Endodermal cell (in vitro differentiated cells): ENCODE data around the gene AMFR. TPM values are rescaled to one million over a fixed set of nuclear protein-coding genes. Genes with fewer than 3 reads are reported as not detected.
"Not testable (repeated sequence)": the region's sequence is repeated elsewhere in the genome, so short reads cannot be mapped to it uniquely, and the experiment has no call there.

ENCODE experiments used
- DNase-seq: peaks from one replicate; pipeline ENCODE4 v3.0.0-alpha.2; 2017
- H3K27ac ChIP-seq: 2 replicates; pipeline ENCODE4 v1.5.1; 2013; ENCODE audit warnings: mild to moderate bottlenecking, low read depth, low read length, moderate library complexity
- H3K27me3 ChIP-seq: 2 replicates; pipeline ENCODE4 v1.6.1; 2013; ENCODE audit warnings: mild to moderate bottlenecking, low read length, moderate library complexity; ENCODE audit not compliant: insufficient read depth, control insufficient read depth, poor library complexity, severe bottlenecking
- H3K36me3 ChIP-seq: 2 replicates; pipeline ENCODE4 v1.7.0; 2013; ENCODE audit warnings: mild to moderate bottlenecking, low read length, moderate library complexity; ENCODE audit not compliant: control insufficient read depth, insufficient read depth
- H3K4me1 ChIP-seq: one replicate; pipeline ENCODE4 v1.7.0; 2013; ENCODE audit warnings: low read length; ENCODE audit not compliant: control insufficient read depth, insufficient read depth
- H3K4me3 ChIP-seq: 2 replicates; pipeline ENCODE4 v1.5.1; 2013; ENCODE audit warnings: mild to moderate bottlenecking, low read length, moderate library complexity
- H3K9ac ChIP-seq: 2 replicates; pipeline ENCODE4 v1.6.1; 2013; ENCODE audit warnings: mild to moderate bottlenecking, low read length, moderate library complexity; ENCODE audit not compliant: poor library complexity, severe bottlenecking; ENCODE audit errors: extremely low read depth
- H3K9me3 ChIP-seq: 2 replicates; pipeline ENCODE4 v1.6.1; 2013; ENCODE audit warnings: mild to moderate bottlenecking, low read length, moderate library complexity; ENCODE audit not compliant: control insufficient read depth
- H3K27ac Mint-ChIP-seq: 2 replicates; pipeline ENCODE4 v1.8.0; 2020; ENCODE audit warnings: mixed read lengths
- H3K27me3 Mint-ChIP-seq: 2 replicates; pipeline ENCODE4 v1.8.0; 2021; ENCODE audit warnings: mild to moderate bottlenecking, mixed read lengths; ENCODE audit not compliant: insufficient read depth
- H3K36me3 Mint-ChIP-seq: 2 replicates; pipeline ENCODE4 v1.8.0; 2020; ENCODE audit warnings: low read depth, mixed read lengths
- H3K4me1 Mint-ChIP-seq: 2 replicates; pipeline ENCODE4 v1.8.0; 2020; ENCODE audit warnings: mixed read lengths
- H3K4me3 Mint-ChIP-seq: 2 replicates; pipeline ENCODE4 v1.8.0; 2020; ENCODE audit warnings: mild to moderate bottlenecking, moderate library complexity, mixed read lengths
- H3K9me3 Mint-ChIP-seq: 2 replicates; pipeline ENCODE4 v1.8.0; 2020; ENCODE audit warnings: mild to moderate bottlenecking, mixed read lengths
- WGBS, 2 experiments: methylation state at CpG; one replicate each; pipeline versions ENCODE4 v1.1.5 to v1.1.7; 2013; ENCODE audit warnings: missing lambda C conversion rate in 2 of 2, mixed read lengths in 1 of 2; ENCODE audit not compliant: insufficient coverage in 1 of 2, insufficient read length in 1 of 2; 5-methylcytosine and 5-hydroxymethylcytosine counted together
- total RNA-seq, 2 donors: library from RNA; stranded (reverse); fragmentation: NEBNext Ultra II Directional in 1 of 2; extraction: Animal tissue kit (Norgen Biotek cat#: 25700) in 1 of 2; gene quantifications; 2 replicates in 1 of 2; 3 replicates in 1 of 2; pipeline ENCODE4 v1.2.1, GENCODE V29; 2021
- TF ChIP-seq, protein P1 (sequence below): fragments of 200-600 bp; sonication (generic); conservative IDR thresholded peaks from 2 replicates; pipeline ENCODE4 v1.5.0; 2021; ENCODE audit warnings: antibody characterized with exemption, mild to moderate bottlenecking

The AMFR gene
- total RNA-seq, 2 donors from 2014 or later: 77.0 to 81.6 TPM

- no peaks in the 10 kb centered on the region for H3K4me1 ChIP-seq
- no peak overlapping the region for H3K4me3 ChIP-seq
- DNase-seq: no peak
- no peaks in the 10 kb centered on the region for H3K27me3 ChIP-seq
- no peak overlapping the region for H3K4me3 Mint-ChIP-seq
- H3K9ac ChIP-seq: no peak overlapping the region
- TF ChIP-seq, protein P1, sequence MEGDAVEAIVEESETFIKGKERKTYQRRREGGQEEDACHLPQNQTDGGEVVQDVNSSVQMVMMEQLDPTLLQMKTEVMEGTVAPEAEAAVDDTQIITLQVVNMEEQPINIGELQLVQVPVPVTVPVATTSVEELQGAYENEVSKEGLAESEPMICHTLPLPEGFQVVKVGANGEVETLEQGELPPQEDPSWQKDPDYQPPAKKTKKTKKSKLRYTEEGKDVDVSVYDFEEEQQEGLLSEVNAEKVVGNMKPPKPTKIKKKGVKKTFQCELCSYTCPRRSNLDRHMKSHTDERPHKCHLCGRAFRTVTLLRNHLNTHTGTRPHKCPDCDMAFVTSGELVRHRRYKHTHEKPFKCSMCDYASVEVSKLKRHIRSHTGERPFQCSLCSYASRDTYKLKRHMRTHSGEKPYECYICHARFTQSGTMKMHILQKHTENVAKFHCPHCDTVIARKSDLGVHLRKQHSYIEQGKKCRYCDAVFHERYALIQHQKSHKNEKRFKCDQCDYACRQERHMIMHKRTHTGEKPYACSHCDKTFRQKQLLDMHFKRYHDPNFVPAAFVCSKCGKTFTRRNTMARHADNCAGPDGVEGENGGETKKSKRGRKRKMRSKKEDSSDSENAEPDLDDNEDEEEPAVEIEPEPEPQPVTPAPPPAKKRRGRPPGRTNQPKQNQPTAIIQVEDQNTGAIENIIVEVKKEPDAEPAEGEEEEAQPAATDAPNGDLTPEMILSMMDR: no peak
- H3K9me3 Mint-ChIP-seq: peaks cover 7% of the 10 kb centered on the region
- H3K36me3 Mint-ChIP-seq: peaks cover 63% of the 10 kb centered on the region
- no peaks in the 10 kb centered on the region for H3K9me3 ChIP-seq
- H3K27ac Mint-ChIP-seq: no peak overlapping the region
- 80 to 89% methylated on average over 1 of the region's 2 CpGs for WGBS, 2 experiments
- H3K4me1 Mint-ChIP-seq: no peaks in the 10 kb centered on the region
- H3K27me3 Mint-ChIP-seq: no peaks in the 10 kb centered on the region
- H3K27ac ChIP-seq: no peak overlapping the region
- H3K36me3 ChIP-seq: peaks cover 41% of the 10 kb centered on the region
These were observed 26.3 kb downstream of the AMFR start for GRCh38 chr16:56399047-56399446.

- WGBS, 2 experiments: 79 to 88% methylated on average over 2 to 3 of the region's 3 CpGs
- Mint-ChIP-seq H3K9me3 (peaks cover 24% of the 10 kb centered on the region), H3K36me3 (peaks cover 73% of the 10 kb centered on the region)
- H3K27ac Mint-ChIP-seq, H3K4me3 Mint-ChIP-seq, H3K9me3 ChIP-seq, H3K27me3 Mint-ChIP-seq, H3K4me1 Mint-ChIP-seq, H3K9ac ChIP-seq, DNase-seq, H3K4me3 ChIP-seq, H3K4me1 ChIP-seq, H3K27ac ChIP-seq, H3K27me3 ChIP-seq: not testable (repeated sequence)
- H3K36me3 ChIP-seq: peaks cover 22% of the 10 kb centered on the region
These were observed 28.6 kb downstream of the AMFR start for GRCh38 chr16:56396724-56397123.

- Histone ChIP-seq H3K4me3 (no peak overlapping the region), H3K27ac (no peak overlapping the region), H3K4me1 (no peaks in the 10 kb centered on the region), H3K9me3 (peaks cover 8% of the 10 kb centered on the region), H3K27me3 (no peaks in the 10 kb centered on the region), H3K9ac (no peak overlapping the region), H3K36me3 (peaks cover 60% of the 10 kb centered on the region)
- H3K27ac Mint-ChIP-seq: no peak overlapping the region
- TF ChIP-seq, protein P1: no peak
- no peaks in the 10 kb centered on the region for H3K27me3 Mint-ChIP-seq
- DNase-seq: no peak
- no peaks in the 10 kb centered on the region for H3K4me1 Mint-ChIP-seq
- peaks cover 85% of the 10 kb centered on the region for H3K36me3 Mint-ChIP-seq
- WGBS, 2 experiments: 92% methylated on average over 3 of the region's 3 CpGs
- H3K9me3 Mint-ChIP-seq: peaks cover 28% of the 10 kb centered on the region
- no peak overlapping the region for H3K4me3 Mint-ChIP-seq
These were observed 35.8 kb downstream of the AMFR start for GRCh38 chr16:56389554-56389953.

- no peak overlapping the region for H3K4me3 ChIP-seq
- H3K4me3 Mint-ChIP-seq: no peak overlapping the region
- H3K27me3 Mint-ChIP-seq: no peaks in the 10 kb centered on the region
- no peak overlapping the region for H3K9ac ChIP-seq
- H3K4me1 Mint-ChIP-seq: no peaks in the 10 kb centered on the region
- H3K4me1 ChIP-seq: no peaks in the 10 kb centered on the region
- peaks cover 73% of the 10 kb centered on the region for H3K36me3 ChIP-seq
- H3K27me3 ChIP-seq: no peaks in the 10 kb centered on the region
- peaks cover 88% of the 10 kb centered on the region for H3K36me3 Mint-ChIP-seq
- no peak for DNase-seq
- H3K9me3 Mint-ChIP-seq: peaks cover 25% of the 10 kb centered on the region
- H3K9me3 ChIP-seq: peaks cover 9% of the 10 kb centered on the region
- H3K27ac ChIP-seq: no peak overlapping the region
- TF ChIP-seq, protein P1: no peak
- H3K27ac Mint-ChIP-seq: no peak overlapping the region
These were observed 37.1 kb downstream of the AMFR start for GRCh38 chr16:56388209-56388608.
